RWPE1 (cell line): ENCODE data around the gene NINJ2.

Experiments
- CTCF ChIA-PET: fragments of 350-600 bp; sonication (Branson Sonifier 250); formaldehyde crosslinking; extraction: SDS; loops from one replicate; lab custom pipeline; 2021; lab: Yijun Ruan, JAX
- POLR2A ChIA-PET: fragments of 400-600 bp; formaldehyde crosslinking; extraction: SDS; loops from one replicate; lab custom pipeline; 2020; ENCODE audit warnings: antibody characterized with exemption; ENCODE audit not compliant: low non-redundant PET; lab: Yijun Ruan, JAX
- DNase-seq: peaks from one replicate; pipeline ENCODE4 v3.0.0; 2012; ENCODE audit warnings: low spot score
- H3K27ac ChIP-seq: fragments of 450-650 bp; 2 replicates; pipeline ENCODE4 v1.5.1; 2017
- CTCF ChIP-seq: fragments of 450-650 bp; conservative IDR thresholded peaks from 2 replicates; pipeline ENCODE4 v1.5.1; 2017; ENCODE audit warnings: low read depth, mild to moderate bottlenecking

NINJ2 gene

GRCh38 chr12:619346-619745, 43.9 kb downstream of the NINJ2 start:
- ChIA-PET CTCF (interaction anchor here (0.7 to 0.8 kb wide), 2 partner anchors 9 to 20 kb away, joined by 3 read pairs; no protein-coding TSS in a partner anchor), POLR2A (no interaction called here)

GRCh38 chr12:618605-619004, 44.6 kb downstream of the NINJ2 start:
- POLR2A ChIA-PET = no interaction called here
- CTCF ChIA-PET = interaction anchor here (0.8 kb wide), 1 partner anchor 20 kb away, joined by 3 read pairs; no protein-coding TSS in a partner anchor

More at GRCh38 chr12:619346-619745, 43.9 kb downstream of the NINJ2 start:
- no peak for DNase-seq
- no peak for TF ChIP-seq CTCF
- no peak overlapping the region for H3K27ac ChIP-seq

GRCh38 chr12:617304-617915, 45.8 kb downstream of the NINJ2 start:
- DNase-seq = no peak
- no peak overlapping the region for H3K27ac ChIP-seq
- CTCF ChIA-PET = no interaction called here
- POLR2A ChIA-PET = no interaction called here
- TF ChIP-seq CTCF = no peak

More at GRCh38 chr12:618605-619004, 44.6 kb downstream of the NINJ2 start:
- no peak for TF ChIP-seq CTCF
- no peak overlapping the region for H3K27ac ChIP-seq
- no peak for DNase-seq

GRCh38 chr12:615620-616019, 47.6 kb downstream of the NINJ2 start:
- no peak for DNase-seq
- POLR2A ChIA-PET = no interaction called here
- CTCF ChIA-PET = interaction anchor here (1.2 kb wide), 1 partner anchor 28 kb away, joined by 4 read pairs; no protein-coding TSS in a partner anchor
- H3K27ac ChIP-seq = no peak overlapping the region
- TF ChIP-seq CTCF = no peak

GRCh38 chr12:614411-614970, 48.8 kb downstream of the NINJ2 start:
- CTCF ChIA-PET = interaction anchor here (0.7 to 1.7 kb wide), 4 partner anchors 9 to 268 kb away, joined by 3 to 6 read pairs (median 4); no protein-coding TSS in a partner anchor
- POLR2A ChIA-PET = no interaction called here
- H3K27ac ChIP-seq = no peak overlapping the region
- TF ChIP-seq CTCF = no peak
- no peak for DNase-seq

- TF ChIP-seq CTCF = no peak
- CTCF ChIA-PET = interaction anchor here (1.1 to 1.7 kb wide), 2 partner anchors 9 to 17 kb away, joined by 3 to 6 read pairs; no protein-coding TSS in a partner anchor
- POLR2A ChIA-PET = no interaction called here
- no peak overlapping the region for H3K27ac ChIP-seq
- DNase-seq = no peak
Observed at GRCh38 chr12:613996-614395, 49.2 kb downstream of the NINJ2 start.
